GM23338 (cell line): ENCODE results near the gene UBASH3B.

Experiments used
- CREB1 ChIP-seq: fragments of 250-450 bp; sonication (Bioruptor Pico); IDR thresholded peaks from 2 replicates; pipeline ENCODE4 v1.5.0; 2020; ENCODE audit warnings: low read depth, mild to moderate bottlenecking, moderate library complexity
- EZH2 ChIP-seq: fragments of 200-600 bp; sonication (generic); IDR thresholded peaks from one replicate; pipeline ENCODE4 v1.8.0; 2017; ENCODE audit warnings: antibody characterized with exemption, mild to moderate bottlenecking, low read depth; ENCODE audit not compliant: unreplicated experiment
- EZH2phosphoT487 ChIP-seq: fragments of 200-600 bp; sonication (generic); IDR thresholded peaks from one replicate; pipeline ENCODE4 v1.8.1; 2018; ENCODE audit warnings: antibody characterized with exemption; ENCODE audit not compliant: unreplicated experiment
- JUNB ChIP-seq: IDR thresholded peaks from one replicate; pipeline ENCODE4 v1.6.1; 2016; ENCODE audit warnings: antibody characterized with exemption; ENCODE audit not compliant: unreplicated experiment
- POLR2AphosphoS5 ChIP-seq: IDR thresholded peaks from 2 replicates; pipeline ENCODE4 v1.6.1; 2016; ENCODE audit warnings: antibody characterized with exemption, low read depth
- REST ChIP-seq: IDR thresholded peaks from one replicate; pipeline ENCODE4 v1.6.1; 2018; ENCODE audit warnings: antibody characterized with exemption; ENCODE audit not compliant: unreplicated experiment
- ZNF331 ChIP-seq: fragments of 250-450 bp; sonication (Bioruptor Pico); IDR thresholded peaks from 2 replicates; pipeline ENCODE4 v1.5.0; 2020; ENCODE audit warnings: low read depth, mild to moderate bottlenecking, moderate library complexity
- ZNF462 ChIP-seq: fragments of 250-450 bp; sonication (Bioruptor Pico); IDR thresholded peaks from 2 replicates; pipeline ENCODE4 v1.5.0; 2020; ENCODE audit warnings: mild to moderate bottlenecking, moderate library complexity
- TF ChIP-seq, protein P1 (sequence below), 2 experiments: fragments of 200-600 bp in 1 of 2; sonication (generic) in 1 of 2; conservative IDR thresholded peaks; 2 replicates each; pipeline versions ENCODE4 v1.5.1 to v1.6.1; 2016 to 2017; ENCODE audit warnings: antibody characterized with exemption in 2 of 2, low read depth in 2 of 2, mild to moderate bottlenecking in 2 of 2, moderate library complexity in 1 of 2
- TF ChIP-seq, protein P2 (sequence below): IDR thresholded peaks from 2 replicates; pipeline ENCODE4 v1.6.1; 2016; ENCODE audit warnings: antibody characterized with exemption

GRCh38 chr11:122803306-122803705, 147.8 kb downstream of the UBASH3B start:
- TF ChIP-seq, protein P1, sequence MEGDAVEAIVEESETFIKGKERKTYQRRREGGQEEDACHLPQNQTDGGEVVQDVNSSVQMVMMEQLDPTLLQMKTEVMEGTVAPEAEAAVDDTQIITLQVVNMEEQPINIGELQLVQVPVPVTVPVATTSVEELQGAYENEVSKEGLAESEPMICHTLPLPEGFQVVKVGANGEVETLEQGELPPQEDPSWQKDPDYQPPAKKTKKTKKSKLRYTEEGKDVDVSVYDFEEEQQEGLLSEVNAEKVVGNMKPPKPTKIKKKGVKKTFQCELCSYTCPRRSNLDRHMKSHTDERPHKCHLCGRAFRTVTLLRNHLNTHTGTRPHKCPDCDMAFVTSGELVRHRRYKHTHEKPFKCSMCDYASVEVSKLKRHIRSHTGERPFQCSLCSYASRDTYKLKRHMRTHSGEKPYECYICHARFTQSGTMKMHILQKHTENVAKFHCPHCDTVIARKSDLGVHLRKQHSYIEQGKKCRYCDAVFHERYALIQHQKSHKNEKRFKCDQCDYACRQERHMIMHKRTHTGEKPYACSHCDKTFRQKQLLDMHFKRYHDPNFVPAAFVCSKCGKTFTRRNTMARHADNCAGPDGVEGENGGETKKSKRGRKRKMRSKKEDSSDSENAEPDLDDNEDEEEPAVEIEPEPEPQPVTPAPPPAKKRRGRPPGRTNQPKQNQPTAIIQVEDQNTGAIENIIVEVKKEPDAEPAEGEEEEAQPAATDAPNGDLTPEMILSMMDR (conservative IDR thresholded peaks at IDR 0.05; ENCODE audit: low read depth in 2 of 2) = no peak
- TF ChIP-seq EZH2phosphoT487 = no peak
- TF ChIP-seq EZH2 = no peak
- no peak for TF ChIP-seq JUNB
- TF ChIP-seq POLR2AphosphoS5 = no peak
- TF ChIP-seq REST = no peak
- no peak for TF ChIP-seq CREB1 (CRISPR knock-in tag)
- TF ChIP-seq, protein P2, sequence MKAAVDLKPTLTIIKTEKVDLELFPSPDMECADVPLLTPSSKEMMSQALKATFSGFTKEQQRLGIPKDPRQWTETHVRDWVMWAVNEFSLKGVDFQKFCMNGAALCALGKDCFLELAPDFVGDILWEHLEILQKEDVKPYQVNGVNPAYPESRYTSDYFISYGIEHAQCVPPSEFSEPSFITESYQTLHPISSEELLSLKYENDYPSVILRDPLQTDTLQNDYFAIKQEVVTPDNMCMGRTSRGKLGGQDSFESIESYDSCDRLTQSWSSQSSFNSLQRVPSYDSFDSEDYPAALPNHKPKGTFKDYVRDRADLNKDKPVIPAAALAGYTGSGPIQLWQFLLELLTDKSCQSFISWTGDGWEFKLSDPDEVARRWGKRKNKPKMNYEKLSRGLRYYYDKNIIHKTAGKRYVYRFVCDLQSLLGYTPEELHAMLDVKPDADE = no peak
- no peak for TF ChIP-seq ZNF462
- no peak for TF ChIP-seq ZNF331 (CRISPR knock-in tag)
